Thymus (tissue), 11 donors: ENCODE results near the gene HDAC4. TPM values are rescaled to one million over a fixed set of nuclear protein-coding genes. Genes with fewer than 3 reads are reported as not detected.

Experiments
- DNase-seq, 9 donors: peaks; one replicate each; pipeline ENCODE4 v3.0.0-alpha.2; 2013; ENCODE audit warnings: low spot score in 9 of 9, low read depth in 6 of 9, missing footprints in 1 of 9
- H3K27ac ChIP-seq, 2 donors: one replicate each; pipeline ENCODE4 v1.5.1; 2013; ENCODE audit warnings: control low read depth in 1 of 2, low read depth in 1 of 2, low read length in 1 of 2, mild to moderate bottlenecking in 1 of 2, moderate library complexity in 1 of 2
- H3K27me3 ChIP-seq, 2 donors: one replicate each; pipeline ENCODE4 v1.5.1; 2013; ENCODE audit warnings: low read length in 1 of 2; ENCODE audit not compliant: control insufficient read depth in 2 of 2, insufficient read depth in 1 of 2
- H3K36me3 ChIP-seq, 2 donors: one replicate each; pipeline ENCODE4 v1.5.1; 2013; ENCODE audit warnings: low read length in 1 of 2, mild to moderate bottlenecking in 1 of 2, moderate library complexity in 1 of 2; ENCODE audit not compliant: control insufficient read depth in 2 of 2, insufficient read depth in 2 of 2
- H3K4me1 ChIP-seq, 2 donors: one replicate each; pipeline ENCODE4 v1.5.1; 2013; ENCODE audit warnings: low read length in 2 of 2; ENCODE audit not compliant: control insufficient read depth in 2 of 2, insufficient read depth in 2 of 2
- H3K4me3 ChIP-seq, 2 donors: one replicate each; pipeline ENCODE4 v1.5.1; 2013; ENCODE audit warnings: low read length in 2 of 2, control low read depth in 1 of 2, mild to moderate bottlenecking in 1 of 2
- H3K9me3 ChIP-seq, 2 donors: one replicate each; pipeline ENCODE4 v1.5.1; 2013; ENCODE audit warnings: low read length in 1 of 2, mild to moderate bottlenecking in 1 of 2; ENCODE audit not compliant: control insufficient read depth in 2 of 2, insufficient read depth in 1 of 2
- WGBS: extraction: QIAGEN DNeasy Blood & Tissue Kit; methylation state at CpG from one replicate; pipeline ENCODE4 v1.1.7; 2013; 5-methylcytosine and 5-hydroxymethylcytosine counted together
- polyA plus RNA-seq: library from polyadenylated mRNA; stranded (reverse); fragments of 200-250 nt; gene quantifications from one replicate; pipeline ENCODE4 v1.2.3, GENCODE V29; 2013
- total RNA-seq: library from RNA; stranded (reverse); fragments of 120-200 nt; gene quantifications from one replicate; pipeline ENCODE4 v1.2.4, GENCODE V29; 2013
- donor health status: healthy.

HDAC4 gene
- total and polyA plus RNA-seq, 2 donors: 7.8 to 17.9 TPM

GRCh38 chr2:239250216-239251081 lies 150.4 kb downstream of the HDAC4 start:
- H3K4me3 ChIP-seq: no peak overlapping the region
- 72% methylated on average over 30 of the region's 30 CpGs for WGBS
- H3K4me1 ChIP-seq: peaks cover 63 to 87% of the 10 kb centered on the region in 2 donors
- peak overlapping the region; percentile 22 to 43 for H3K27ac ChIP-seq
- H3K36me3 ChIP-seq: peaks cover 5 to 30% of the 10 kb centered on the region in 2 donors
- no peaks in the 10 kb centered on the region for H3K27me3 ChIP-seq
- DNase-seq: peak in 1 of 9 donors; percentile 56
- H3K9me3 ChIP-seq: no peaks in the 10 kb centered on the region

- Histone ChIP-seq H3K27me3 (no peaks in the 10 kb centered on the region), H3K4me1 (peaks cover 59 to 89% of the 10 kb centered on the region in 2 donors), H3K9me3 (no peaks in the 10 kb centered on the region), H3K36me3 (peaks cover 5 to 30% of the 10 kb centered on the region in 2 donors), H3K4me3 (no peak overlapping the region), H3K27ac (peak overlapping the region; percentile 22 to 63)
- no peak for DNase-seq
- 67% methylated on average over 17 of the region's 17 CpGs for WGBS
Measured at GRCh38 chr2:239249776-239250175, 151.0 kb downstream of the HDAC4 start.

GRCh38 chr2:239249048-239249447 lies 151.8 kb downstream of the HDAC4 start:
- Histone ChIP-seq H3K4me3 (no peak overlapping the region), H3K36me3 (peaks cover 5 to 30% of the 10 kb centered on the region in 2 donors), H3K27ac (peak overlapping the region in 1 of 2 donors; percentile 63), H3K9me3 (no peaks in the 10 kb centered on the region), H3K4me1 (peaks cover 57 to 95% of the 10 kb centered on the region in 2 donors), H3K27me3 (no peaks in the 10 kb centered on the region)
- 98% methylated on average over 17 of the region's 17 CpGs for WGBS
- DNase-seq: no peak

GRCh38 chr2:239247401-239248245 lies 153.2 kb downstream of the HDAC4 start:
- H3K36me3 ChIP-seq: peaks cover 5 to 30% of the 10 kb centered on the region in 2 donors
- H3K27me3 ChIP-seq: no peaks in the 10 kb centered on the region
- H3K9me3 ChIP-seq: peaks cover 0 to 3% of the 10 kb centered on the region in 2 donors
- no peak for DNase-seq
- H3K4me3 ChIP-seq: no peak overlapping the region
- no peak overlapping the region for H3K27ac ChIP-seq
- H3K4me1 ChIP-seq: peaks cover 43 to 91% of the 10 kb centered on the region in 2 donors
- WGBS: 69% methylated on average over 31 of the region's 31 CpGs

GRCh38 chr2:239246723-239247122 lies 154.1 kb downstream of the HDAC4 start:
- Histone ChIP-seq H3K4me3 (no peak overlapping the region), H3K27ac (peak overlapping the region in 1 of 2 donors; percentile 22), H3K27me3 (no peaks in the 10 kb centered on the region), H3K36me3 (peaks cover 5 to 30% of the 10 kb centered on the region in 2 donors), H3K9me3 (peaks cover 0 to 3% of the 10 kb centered on the region in 2 donors), H3K4me1 (peaks cover 34 to 82% of the 10 kb centered on the region in 2 donors)
- no peak for DNase-seq
- WGBS: 79% methylated on average over 11 of the region's 11 CpGs

GRCh38 chr2:239245872-239246721 lies 154.7 kb downstream of the HDAC4 start:
- Histone ChIP-seq H3K9me3 (peaks cover 0 to 3% of the 10 kb centered on the region in 2 donors), H3K4me3 (no peak overlapping the region), H3K36me3 (peaks cover 5 to 30% of the 10 kb centered on the region in 2 donors), H3K27me3 (no peaks in the 10 kb centered on the region), H3K4me1 (peaks cover 30 to 78% of the 10 kb centered on the region in 2 donors), H3K27ac (peak overlapping the region in 1 of 2 donors; percentile 67)
- WGBS: 93% methylated on average over 41 of the region's 41 CpGs
- DNase-seq: no peak

- DNase-seq: no peak
- WGBS: 92% methylated on average over 5 of the region's 5 CpGs
- peaks cover 0 to 3% of the 10 kb centered on the region in 2 donors for H3K9me3 ChIP-seq
- peaks cover 22 to 78% of the 10 kb centered on the region in 2 donors for H3K4me1 ChIP-seq
- H3K27ac ChIP-seq: peak overlapping the region in 1 of 2 donors; percentile 12
- H3K27me3 ChIP-seq: no peaks in the 10 kb centered on the region
- peaks cover 1 to 26% of the 10 kb centered on the region in 2 donors for H3K36me3 ChIP-seq
- no peak overlapping the region for H3K4me3 ChIP-seq
Measured at GRCh38 chr2:239245107-239245506, 155.7 kb downstream of the HDAC4 start.

- Histone ChIP-seq H3K4me1 (peaks cover 17 to 78% of the 10 kb centered on the region in 2 donors), H3K36me3 (peaks cover 0 to 23% of the 10 kb centered on the region in 2 donors), H3K27ac (no peak overlapping the region), H3K27me3 (no peaks in the 10 kb centered on the region), H3K4me3 (no peak overlapping the region), H3K9me3 (peaks cover 0 to 3% of the 10 kb centered on the region in 2 donors)
- DNase-seq: no peak
- 98% methylated on average over 5 of the region's 5 CpGs for WGBS
Measured at GRCh38 chr2:239244625-239245024, 156.2 kb downstream of the HDAC4 start.
